IMR-90 (cell line): Measurements from ENCODE around the gene COLQ. TPM values are rescaled to one million over a fixed set of nuclear protein-coding genes. Genes with fewer than 3 reads are reported as not detected.

Experiments used
- ATAC-seq: fragments of 200-7000 bp; cut with Tn5 transposase; 2 replicates; pipeline ENCODE4 v1.9.1; 2020; ENCODE audit warnings: low read depth, mild to moderate bottlenecking, moderate library complexity
- BruUV-seq: library from RNA; stranded (reverse); fragments of 400-500 nt; replicated peaks from 2 replicates; lab custom pipeline; 2021; lab: Mats Ljungman, UMichigan
- CTCF ChIA-PET: fragments of 300-600 bp; formaldehyde crosslinking; extraction: SDS; loops from one replicate; lab custom pipeline; 2021; ENCODE audit warnings: antibody characterized with exemption; lab: Yijun Ruan, JAX
- POLR2A ChIA-PET: fragments of 300-600 bp; sonication (Branson Sonifier 250); formaldehyde crosslinking; loops from one replicate; lab custom pipeline; 2022; ENCODE audit warnings: antibody characterized with exemption; ENCODE audit not compliant: unreplicated experiment; lab: Charles Lee
- DNase-seq: peaks from one replicate; pipeline ENCODE4 v3.0.0; 2013
- H2AFZ ChIP-seq: replicated peaks from 2 replicates; pipeline ENCODE3; 2013; ENCODE audit warnings: low read length, mild to moderate bottlenecking; ENCODE audit not compliant: poor library complexity
- H2AK5ac ChIP-seq: 2 replicates; pipeline ENCODE4 v1.6.1; 2013; ENCODE audit warnings: low read depth, low read length, inconsistent platforms
- H2AK9ac ChIP-seq: replicated peaks from 2 replicates; pipeline ENCODE3; 2013; ENCODE audit warnings: mild to moderate bottlenecking, low read depth, low read length, moderate library complexity; ENCODE audit not compliant: poor library complexity
- H2BK120ac ChIP-seq: 2 replicates; pipeline ENCODE4 v1.6.1; 2013; ENCODE audit warnings: low read depth, low read length, inconsistent platforms
- H2BK15ac ChIP-seq: 3 replicates; pipeline ENCODE4 v1.6.1; 2013; ENCODE audit warnings: low read depth, low read length, inconsistent platforms
- H2BK20ac ChIP-seq: 2 replicates; pipeline ENCODE4 v1.6.1; 2013; ENCODE audit warnings: low read depth, mild to moderate bottlenecking, inconsistent platforms, low read length, moderate library complexity
- H2BK5ac ChIP-seq: 2 replicates; pipeline ENCODE4 v1.6.1; 2013; ENCODE audit warnings: mild to moderate bottlenecking, low read depth, low read length, inconsistent platforms; ENCODE audit not compliant: poor library complexity, severe bottlenecking
- H3K14ac ChIP-seq: replicated peaks from 2 replicates; pipeline ENCODE4 v1.6.1; 2013; ENCODE audit warnings: low read depth, low read length, inconsistent platforms
- H3K18ac ChIP-seq: 2 replicates; pipeline ENCODE4 v1.6.1; 2013; ENCODE audit warnings: low read depth, low read length, control low read depth
- H3K23ac ChIP-seq: 2 replicates; pipeline ENCODE4 v1.6.1; 2013; ENCODE audit warnings: low read depth, low read length, inconsistent platforms
- H3K27ac ChIP-seq: 2 replicates; pipeline ENCODE4 v1.5.1; 2013; ENCODE audit warnings: mild to moderate bottlenecking, control low read depth, low read length; ENCODE audit not compliant: insufficient read depth
- H3K27me3 ChIP-seq: 2 replicates; pipeline ENCODE4 v1.6.1; 2013; ENCODE audit warnings: low read length; ENCODE audit not compliant: control insufficient read depth, insufficient read depth
- H3K36me3 ChIP-seq: 2 replicates; pipeline ENCODE4 v1.6.1; 2013; ENCODE audit warnings: low read length, mixed read lengths; ENCODE audit not compliant: control insufficient read depth, insufficient read depth
- H3K4ac ChIP-seq: 2 replicates; pipeline ENCODE4 v1.6.1; 2013; ENCODE audit warnings: low read depth, low read length, inconsistent platforms
- H3K4me1 ChIP-seq: 2 replicates; pipeline ENCODE4 v1.6.1; 2013; ENCODE audit warnings: low read length, mixed read lengths; ENCODE audit not compliant: control insufficient read depth, insufficient read depth
- H3K4me2 ChIP-seq: 2 replicates; pipeline ENCODE4 v1.6.1; 2013; ENCODE audit warnings: low read depth, mild to moderate bottlenecking, control low read depth, low read length, moderate library complexity
- H3K4me3 ChIP-seq: 2 replicates; pipeline ENCODE4 v1.5.1; 2013; ENCODE audit warnings: low read depth, mild to moderate bottlenecking, control low read depth, low read length, moderate library complexity; ENCODE audit not compliant: insufficient read depth
- H3K56ac ChIP-seq: 2 replicates; pipeline ENCODE4 v1.6.1; 2013; ENCODE audit warnings: low read length, inconsistent platforms; ENCODE audit not compliant: insufficient read depth; ENCODE audit errors: extremely low read depth
- H3K79me1 ChIP-seq, 2 experiments: 2 replicates each; pipeline ENCODE4 v1.6.1; 2013; ENCODE audit warnings: low read length in 2 of 2, inconsistent platforms in 1 of 2, low read depth in 1 of 2
- H3K9ac ChIP-seq: 2 replicates; pipeline ENCODE4 v1.6.1; 2013; ENCODE audit warnings: low read depth, low read length, control low read depth
- H3K9me1 ChIP-seq: 2 replicates; pipeline ENCODE4 v1.6.1; 2013; ENCODE audit warnings: low read length, inconsistent platforms; ENCODE audit not compliant: insufficient read depth
- H3K9me3 ChIP-seq: 2 replicates; pipeline ENCODE4 v1.6.1; 2013; ENCODE audit warnings: low read length; ENCODE audit not compliant: control insufficient read depth, insufficient read depth
- H4K20me1 ChIP-seq: 2 replicates; pipeline ENCODE4 v1.6.1; 2013; ENCODE audit warnings: low read length, inconsistent platforms; ENCODE audit not compliant: insufficient read depth
- H4K5ac ChIP-seq: 2 replicates; pipeline ENCODE4 v1.6.1; 2013; ENCODE audit warnings: mild to moderate bottlenecking, low read depth, low read length, control low read depth
- H4K8ac ChIP-seq, 2 experiments: 2 replicates each; pipeline ENCODE4 v1.6.1; 2013; ENCODE audit warnings: low read depth in 2 of 2, low read length in 2 of 2, control low read depth in 1 of 2, inconsistent platforms in 1 of 2
- H4K91ac ChIP-seq: 2 replicates; pipeline ENCODE4 v1.6.1; 2013; ENCODE audit warnings: low read depth, low read length, inconsistent platforms; ENCODE audit not compliant: insufficient read depth
- CHD1 ChIP-seq: IDR thresholded peaks from 2 replicates; pipeline ENCODE4 v1.6.1; 2012; ENCODE audit warnings: low read depth, low read length, improper control_type of control experiment
- MAZ ChIP-seq: IDR thresholded peaks from 2 replicates; pipeline ENCODE4 v1.6.1; 2012; ENCODE audit warnings: low read depth, mild to moderate bottlenecking, low read length, improper control_type of control experiment, moderate library complexity, borderline replicate concordance
- NFE2L2 ChIP-seq: fragments of 150-350 bp; IDR thresholded peaks from 2 replicates; pipeline ENCODE4 v1.6.1; 2016; ENCODE audit warnings: low read depth, mild to moderate bottlenecking, low read length
- RAD21 ChIP-seq: IDR thresholded peaks from 2 replicates; pipeline ENCODE4 v1.6.1; 2012; ENCODE audit warnings: low read length, improper control_type of control experiment
- RFX5 ChIP-seq: IDR thresholded peaks from 2 replicates; pipeline ENCODE4 v1.8.0; 2012; ENCODE audit warnings: low read depth, mild to moderate bottlenecking, low read length, moderate library complexity
- SMC3 ChIP-seq: fragments of 150-350 bp; IDR thresholded peaks from 2 replicates; pipeline ENCODE4 v1.6.1; 2016; ENCODE audit warnings: low read depth, mild to moderate bottlenecking, antibody characterized with exemption, low read length, moderate library complexity
- WGBS, 2 experiments: methylation state at CpG; one replicate each; pipeline versions ENCODE4 v1.1.5 to v1.1.7; 2013; ENCODE audit warnings: missing lambda C conversion rate in 2 of 2; ENCODE audit not compliant: insufficient read length in 1 of 2; ENCODE audit errors: extremely low coverage in 2 of 2; 5-methylcytosine and 5-hydroxymethylcytosine counted together
- dilution Hi-C: fragments of 300-500 bp; cut with HindIII; formaldehyde crosslinking; loops from one replicate; pipeline ENCODE4 v1.14.3; 2018; ENCODE audit warnings: low sequenced_read_pairs; ENCODE audit not compliant: unreplicated experiment
- in situ Hi-C: fragments of 300-500 bp; cut with MboI; formaldehyde crosslinking; loops from 3 replicates; pipeline ENCODE4 v1.14.3; 2019; ENCODE audit warnings: low sequenced_read_pairs, inconsistent platforms, mixed read lengths
- intact Hi-C: fragments of 100-400 bp; cut with micrococcal nuclease; formaldehyde crosslinking; loops from 2 replicates; pipeline ENCODE4 v1.10.0; 2022
- polyA plus RNA-seq, 3 experiments: library from polyadenylated mRNA; depleted of rRNA; stranded (reverse); fragments of >200 nt; gene quantifications; 2 replicates each; pipeline ENCODE4 v1.2.3, GENCODE V29; 2012; ENCODE audit warnings: low replicate concordance in 1 of 3
- total RNA-seq: library from RNA; depleted of rRNA; stranded (reverse); fragments of >200 nt; gene quantifications from 2 replicates; pipeline ENCODE4 v1.2.3, GENCODE V29; 2012
- TF ChIP-seq, protein P1 (sequence below): conservative IDR thresholded peaks from 2 replicates; pipeline ENCODE4 v1.5.1; 2012; ENCODE audit warnings: mild to moderate bottlenecking, low read depth, low read length, improper control_type of control experiment

COLQ gene
- total and polyA plus RNA-seq, 2 of the 4 experiments (the other 2 are of a cell fraction), result 0.18 to 0.65 TPM

DNA sequence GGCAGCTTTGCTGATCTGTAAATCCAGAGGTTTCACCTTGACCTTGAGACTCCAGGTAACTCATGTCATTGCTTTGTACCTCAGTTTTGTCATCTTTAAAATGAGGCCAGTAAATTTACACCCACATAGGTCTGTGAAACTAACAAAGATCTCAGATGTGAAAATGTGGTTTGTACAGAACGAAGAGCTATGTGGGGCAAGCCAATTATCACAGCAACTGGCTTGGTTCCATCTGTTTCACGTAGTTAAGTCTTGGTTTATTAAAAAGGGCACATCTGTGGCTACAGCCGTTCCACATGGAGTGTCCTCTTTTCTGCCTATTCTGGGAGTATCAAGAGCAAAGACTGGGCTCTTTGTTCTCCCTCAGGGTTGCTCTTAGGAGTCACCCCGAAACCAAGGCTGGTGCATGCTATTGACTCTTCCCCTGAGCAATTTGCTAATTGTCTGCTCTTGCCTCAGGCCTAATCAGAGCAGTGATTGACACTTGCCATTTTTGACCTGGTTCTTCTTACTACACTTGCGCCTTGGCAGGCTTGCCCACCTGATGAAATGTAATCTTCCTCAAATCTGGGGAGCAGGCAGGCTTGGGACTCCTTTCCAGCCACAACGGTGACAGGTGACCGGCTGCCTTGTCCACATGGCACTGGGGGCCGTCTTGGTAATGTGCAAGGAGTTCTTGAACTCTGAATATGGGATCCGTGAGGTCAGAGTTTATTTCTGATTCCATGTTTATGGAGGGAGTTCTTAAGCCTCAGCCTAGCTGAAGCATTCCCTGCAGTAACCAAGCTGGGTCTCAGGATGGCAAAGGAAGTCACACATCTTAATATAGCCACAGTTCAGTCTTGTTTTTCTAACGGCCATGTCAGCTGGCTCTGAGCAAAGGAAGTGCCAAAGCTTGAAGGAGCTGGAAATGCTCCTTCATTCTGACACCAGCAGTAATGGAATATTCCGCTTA lies 54.0 kb downstream of the COLQ start (continued):
- no peak for TF ChIP-seq CHD1

DNA sequence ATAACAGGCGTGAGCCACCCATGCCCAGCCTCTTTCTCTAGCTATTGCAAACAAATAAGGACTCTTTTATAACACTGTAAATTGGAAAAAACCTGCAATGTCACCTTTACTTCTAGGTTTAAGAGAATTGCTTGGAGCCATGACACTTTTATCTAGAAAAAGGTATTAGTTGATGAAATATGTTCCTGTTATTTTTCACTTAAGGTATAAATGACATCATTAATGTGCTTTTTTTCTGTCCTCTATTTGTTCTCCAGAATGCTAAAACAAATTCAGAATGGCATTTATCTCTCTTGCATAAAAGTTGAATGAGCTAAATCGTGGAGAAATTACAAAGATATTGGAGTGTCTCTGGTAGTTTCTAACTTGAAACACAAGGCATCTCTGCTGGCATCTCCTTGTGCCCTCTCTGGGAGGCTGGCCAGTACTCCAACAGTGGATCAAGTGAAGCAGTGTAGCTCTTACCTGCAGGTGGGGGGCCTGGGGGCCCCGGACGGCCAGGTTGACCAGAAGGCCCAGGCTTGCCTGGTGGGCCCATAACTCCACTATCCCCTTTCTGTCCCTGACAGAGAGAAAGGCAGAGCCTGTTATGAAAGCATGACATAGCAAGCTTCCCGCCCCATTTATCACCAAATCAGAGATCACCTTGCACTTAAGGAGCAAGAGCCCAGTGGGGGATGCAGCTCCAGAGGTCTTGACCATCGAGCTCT lies 55.5 kb downstream of the COLQ start:
- no peak overlapping the region for H2AK9ac ChIP-seq
- in situ Hi-C loops (no loop called here), intact Hi-C loops (no loop called here), dilution Hi-C loops (no loop called here)
- no peaks in the 10 kb centered on the region for H3K27me3 ChIP-seq
- no peak overlapping the region for H3K23ac ChIP-seq
- H3K9me1 ChIP-seq, result no peaks in the 10 kb centered on the region
- H3K4ac ChIP-seq, result no peak overlapping the region
- H3K79me1 ChIP-seq, result no peaks in the 10 kb centered on the region
- no peak for ATAC-seq
- no peak overlapping the region for H3K4me2 ChIP-seq
- H3K9ac ChIP-seq, result no peak overlapping the region
- no peak overlapping the region for H2BK5ac ChIP-seq
- TF ChIP-seq SMC3, result no peak
- TF ChIP-seq, protein P1, sequence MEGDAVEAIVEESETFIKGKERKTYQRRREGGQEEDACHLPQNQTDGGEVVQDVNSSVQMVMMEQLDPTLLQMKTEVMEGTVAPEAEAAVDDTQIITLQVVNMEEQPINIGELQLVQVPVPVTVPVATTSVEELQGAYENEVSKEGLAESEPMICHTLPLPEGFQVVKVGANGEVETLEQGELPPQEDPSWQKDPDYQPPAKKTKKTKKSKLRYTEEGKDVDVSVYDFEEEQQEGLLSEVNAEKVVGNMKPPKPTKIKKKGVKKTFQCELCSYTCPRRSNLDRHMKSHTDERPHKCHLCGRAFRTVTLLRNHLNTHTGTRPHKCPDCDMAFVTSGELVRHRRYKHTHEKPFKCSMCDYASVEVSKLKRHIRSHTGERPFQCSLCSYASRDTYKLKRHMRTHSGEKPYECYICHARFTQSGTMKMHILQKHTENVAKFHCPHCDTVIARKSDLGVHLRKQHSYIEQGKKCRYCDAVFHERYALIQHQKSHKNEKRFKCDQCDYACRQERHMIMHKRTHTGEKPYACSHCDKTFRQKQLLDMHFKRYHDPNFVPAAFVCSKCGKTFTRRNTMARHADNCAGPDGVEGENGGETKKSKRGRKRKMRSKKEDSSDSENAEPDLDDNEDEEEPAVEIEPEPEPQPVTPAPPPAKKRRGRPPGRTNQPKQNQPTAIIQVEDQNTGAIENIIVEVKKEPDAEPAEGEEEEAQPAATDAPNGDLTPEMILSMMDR, result no peak
- TF ChIP-seq RFX5, result no peak
- no peak for TF ChIP-seq NFE2L2
- no peak for TF ChIP-seq MAZ
- TF ChIP-seq RAD21, result no peak
- no peak overlapping the region for H3K4me3 ChIP-seq
- H4K91ac ChIP-seq, result no peak overlapping the region
- ChIA-PET CTCF (no interaction called here), POLR2A (no interaction called here)
- H2AK5ac ChIP-seq, result no peak overlapping the region
- no peak overlapping the region for H3K18ac ChIP-seq
- H4K20me1 ChIP-seq, result no peaks in the 10 kb centered on the region
- no TSS peak for BruUV-seq
- no peak overlapping the region for H4K8ac ChIP-seq
- no peaks in the 10 kb centered on the region for H3K4me1 ChIP-seq
- no peak overlapping the region for H2BK20ac ChIP-seq
- no peak overlapping the region for H2BK15ac ChIP-seq
- WGBS, 2 experiments, result 90% methylated on average over 2 of the region's 6 CpGs; no CpG with 5 or more reads in 1 of the 2 experiments
- H2BK120ac ChIP-seq, result no peak overlapping the region
- DNase-seq, result no peak
- H3K9me3 ChIP-seq, result no peaks in the 10 kb centered on the region
- H3K14ac ChIP-seq, result no peak overlapping the region
- no peak overlapping the region for H4K5ac ChIP-seq
- no peak overlapping the region for H3K27ac ChIP-seq
- no peak overlapping the region for H3K56ac ChIP-seq
- no peaks in the 10 kb centered on the region for H3K36me3 ChIP-seq
- H2AFZ ChIP-seq, result no peak overlapping the region
